Rectal smooth muscle tissue (tissue), 1 donor: ENCODE data around the gene LSMEM2.
"Not testable (repeated sequence)": the region's sequence is repeated elsewhere in the genome, so short reads cannot be mapped to it uniquely, and the experiment has no call there.

ENCODE experiments used
- H3K27ac ChIP-seq: one replicate; pipeline ENCODE4 v1.7.0; 2013; ENCODE audit warnings: low read depth, low read length, inconsistent platforms
- H3K27me3 ChIP-seq: one replicate; pipeline ENCODE4 v1.7.0; 2013; ENCODE audit warnings: low read length; ENCODE audit not compliant: control insufficient read depth, insufficient read depth
- H3K36me3 ChIP-seq: one replicate; pipeline ENCODE4 v1.7.0; 2013; ENCODE audit warnings: low read length; ENCODE audit not compliant: control insufficient read depth, insufficient read depth
- H3K4me1 ChIP-seq: one replicate; pipeline ENCODE4 v1.7.0; 2013; ENCODE audit warnings: low read length; ENCODE audit not compliant: control insufficient read depth, insufficient read depth
- H3K4me3 ChIP-seq: one replicate; pipeline ENCODE4 v1.7.0; 2013; ENCODE audit warnings: low read length
- H3K9ac ChIP-seq: one replicate; pipeline ENCODE4 v1.7.0; 2013; ENCODE audit warnings: low read length

The LSMEM2 gene

GRCh38 chr3:50239649-50240048, 39.2 kb upstream of the LSMEM2 start:
- H3K27me3 ChIP-seq: no peaks in the 10 kb centered on the region
- H3K4me1 ChIP-seq: peaks cover 24% of the 10 kb centered on the region
- no peaks in the 10 kb centered on the region for H3K36me3 ChIP-seq
- no peak overlapping the region for H3K9ac ChIP-seq
- H3K4me3 ChIP-seq: no peak overlapping the region
- peak overlapping the region; percentile 86 for H3K27ac ChIP-seq

GRCh38 chr3:50241163-50241562, 37.7 kb upstream of the LSMEM2 start:
- no peak overlapping the region for H3K27ac ChIP-seq
- H3K4me1 ChIP-seq: peaks cover 29% of the 10 kb centered on the region
- no peak overlapping the region for H3K9ac ChIP-seq
- H3K36me3 ChIP-seq: no peaks in the 10 kb centered on the region
- peak overlapping the region; percentile 34 for H3K4me3 ChIP-seq
- no peaks in the 10 kb centered on the region for H3K27me3 ChIP-seq

GRCh38 chr3:50241713-50242380, 37.0 kb upstream of the LSMEM2 start:
- Histone ChIP-seq H3K4me3 (peak overlapping the region; percentile 34), H3K9ac (peak overlapping the region; percentile 10), H3K27ac (peak overlapping the region; percentile 24), H3K27me3 (no peaks in the 10 kb centered on the region), H3K36me3 (no peaks in the 10 kb centered on the region), H3K4me1 (peaks cover 34% of the 10 kb centered on the region)

- no peak overlapping the region for H3K9ac ChIP-seq
- peak overlapping the region; percentile 24 for H3K27ac ChIP-seq
- peak overlapping the region; percentile 11 for H3K4me3 ChIP-seq
- H3K4me1 ChIP-seq: peaks cover 36% of the 10 kb centered on the region
- peaks cover 2% of the 10 kb centered on the region for H3K36me3 ChIP-seq
- no peaks in the 10 kb centered on the region for H3K27me3 ChIP-seq
Measured at GRCh38 chr3:50242381-50242770, 36.5 kb upstream of the LSMEM2 start.

- Histone ChIP-seq H3K9ac (no peak overlapping the region), H3K36me3 (peaks cover 2% of the 10 kb centered on the region), H3K4me1 (peaks cover 36% of the 10 kb centered on the region), H3K4me3 (peak overlapping the region; percentile 11), H3K27ac (peak overlapping the region; percentile 24), H3K27me3 (no peaks in the 10 kb centered on the region)
Measured at GRCh38 chr3:50242851-50243542, 35.9 kb upstream of the LSMEM2 start.

GRCh38 chr3:50243543-50243895, 35.4 kb upstream of the LSMEM2 start:
- Histone ChIP-seq H3K36me3 (peaks cover 2% of the 10 kb centered on the region), H3K27me3 (no peaks in the 10 kb centered on the region), H3K9ac (no peak overlapping the region), H3K4me1 (peaks cover 31% of the 10 kb centered on the region), H3K4me3 (peak overlapping the region; percentile 11), H3K27ac (peak overlapping the region; percentile 22)

- not testable (repeated sequence) for H3K27me3 ChIP-seq, H3K36me3 ChIP-seq, H3K9ac ChIP-seq, H3K4me3 ChIP-seq
- Histone ChIP-seq H3K27ac (peak overlapping the region; percentile 6), H3K4me1 (peaks cover 18% of the 10 kb centered on the region)
Measured at GRCh38 chr3:50244813-50245212, 34.1 kb upstream of the LSMEM2 start.

- no peaks in the 10 kb centered on the region for H3K27me3 ChIP-seq
- peaks cover 17% of the 10 kb centered on the region for H3K4me1 ChIP-seq
- H3K9ac ChIP-seq: no peak overlapping the region
- H3K4me3 ChIP-seq: peak overlapping the region; percentile 53
- H3K27ac ChIP-seq: peak overlapping the region; percentile 53
- H3K36me3 ChIP-seq: peaks cover 2% of the 10 kb centered on the region
Measured at GRCh38 chr3:50245251-50245745, 33.6 kb upstream of the LSMEM2 start.

- peaks cover 2% of the 10 kb centered on the region for H3K36me3 ChIP-seq
- no peaks in the 10 kb centered on the region for H3K27me3 ChIP-seq
- H3K4me3 ChIP-seq: peak overlapping the region; percentile 53
- H3K27ac ChIP-seq: peak overlapping the region; percentile 53
- peak overlapping the region; percentile 56 for H3K9ac ChIP-seq
- H3K4me1 ChIP-seq: peaks cover 17% of the 10 kb centered on the region
Measured at GRCh38 chr3:50245831-50246516, 32.9 kb upstream of the LSMEM2 start.

GRCh38 chr3:50246517-50246954, 32.4 kb upstream of the LSMEM2 start:
- Histone ChIP-seq H3K4me1 (peaks cover 13% of the 10 kb centered on the region), H3K36me3 (peaks cover 5% of the 10 kb centered on the region), H3K27ac (peak overlapping the region; percentile 53), H3K27me3 (no peaks in the 10 kb centered on the region), H3K9ac (peak overlapping the region; percentile 3), H3K4me3 (peak overlapping the region; percentile 53)

- Histone ChIP-seq H3K27ac (no peak overlapping the region), H3K4me1 (peaks cover 12% of the 10 kb centered on the region), H3K4me3 (no peak overlapping the region), H3K9ac (no peak overlapping the region), H3K27me3 (no peaks in the 10 kb centered on the region), H3K36me3 (peaks cover 10% of the 10 kb centered on the region)
Measured at GRCh38 chr3:50248387-50248786, 30.5 kb upstream of the LSMEM2 start.

GRCh38 chr3:50249457-50249856, 29.4 kb upstream of the LSMEM2 start:
- Histone ChIP-seq H3K4me3 (no peak overlapping the region), H3K36me3 (peaks cover 13% of the 10 kb centered on the region), H3K4me1 (peaks cover 12% of the 10 kb centered on the region), H3K27me3 (no peaks in the 10 kb centered on the region), H3K9ac (no peak overlapping the region), H3K27ac (no peak overlapping the region)
